GM21367 (cell line): ENCODE data around the gene TRIM52.
A peak's percentile ranks its signal among the peaks of the same experiment; 100 is the strongest.

Source experiments
- ATAC-seq: cut with Tn5 transposase; IDR thresholded peaks from one replicate; pipeline ENCODE4 v1.9.1; 2021; ENCODE audit not compliant: unreplicated experiment

TRIM52 gene

GRCh38 chr5:181233801-181234454 lies 27.0 kb downstream of the TRIM52 start:
- no peak for ATAC-seq

- no peak for ATAC-seq
Observed at GRCh38 chr5:181233088-181233800, 27.7 kb downstream of the TRIM52 start.

- ATAC-seq = no peak
Observed at GRCh38 chr5:181232593-181232992, 28.4 kb downstream of the TRIM52 start.

DNA sequence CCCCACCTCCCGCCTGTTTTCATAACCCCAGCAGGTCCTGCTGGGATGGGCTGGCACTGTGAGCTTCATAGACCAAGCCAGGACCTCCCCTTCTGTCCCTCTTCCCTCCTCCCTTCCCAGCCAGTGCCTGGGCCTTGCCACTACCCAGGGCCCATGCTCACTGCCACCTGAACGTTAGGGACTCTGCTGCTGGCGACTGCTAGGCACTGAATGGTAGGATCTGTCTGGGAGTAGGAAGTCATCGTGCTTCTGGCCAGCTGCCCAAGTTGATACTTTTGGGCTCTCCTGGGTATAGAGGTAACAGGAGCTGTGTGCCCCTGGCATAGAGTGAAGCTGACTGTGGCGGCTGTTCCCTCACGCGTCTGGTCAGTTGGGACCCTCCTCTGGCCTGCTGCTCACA lies 29.5 kb downstream of the TRIM52 start:
- no peak for ATAC-seq

GRCh38 chr5:181230551-181230950 lies 30.4 kb downstream of the TRIM52 start:
- no peak for ATAC-seq

- ATAC-seq = no peak
Observed at GRCh38 chr5:181229996-181230395, 30.9 kb downstream of the TRIM52 start.

- ATAC-seq = no peak
Observed at GRCh38 chr5:181224390-181225229, 36.3 kb downstream of the TRIM52 start.

DNA sequence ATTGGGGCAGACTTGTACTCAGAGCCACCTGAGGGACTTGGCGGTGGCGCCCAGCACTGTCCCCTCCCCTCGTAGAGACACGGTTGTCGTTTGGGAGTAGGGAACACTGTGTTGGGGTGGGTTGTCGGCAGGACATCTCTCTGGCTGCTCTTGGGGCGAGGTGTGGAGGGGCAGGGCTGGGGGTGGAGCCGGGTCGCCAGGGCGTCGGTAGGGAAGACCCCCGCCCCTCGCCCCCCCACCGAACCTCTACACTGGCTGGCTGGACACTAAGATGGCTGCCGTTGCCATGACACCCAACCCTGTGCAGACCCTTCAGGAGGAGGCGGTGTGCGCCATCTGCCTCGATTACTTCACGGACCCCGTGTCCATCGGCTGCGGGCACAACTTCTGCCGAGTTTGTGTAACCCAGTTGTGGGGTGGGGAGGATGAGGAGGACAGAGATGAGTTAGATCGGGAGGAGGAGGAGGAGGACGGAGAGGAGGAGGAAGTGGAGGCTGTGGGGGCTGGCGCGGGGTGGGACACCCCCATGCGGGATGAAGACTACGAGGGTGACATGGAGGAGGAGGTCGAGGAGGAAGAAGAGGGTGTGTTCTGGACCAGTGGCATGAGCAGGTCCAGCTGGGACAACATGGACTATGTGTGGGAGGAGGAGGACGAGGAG lies 37.1 kb downstream of the TRIM52 start:
- ATAC-seq = peak; percentile 3

DNA sequence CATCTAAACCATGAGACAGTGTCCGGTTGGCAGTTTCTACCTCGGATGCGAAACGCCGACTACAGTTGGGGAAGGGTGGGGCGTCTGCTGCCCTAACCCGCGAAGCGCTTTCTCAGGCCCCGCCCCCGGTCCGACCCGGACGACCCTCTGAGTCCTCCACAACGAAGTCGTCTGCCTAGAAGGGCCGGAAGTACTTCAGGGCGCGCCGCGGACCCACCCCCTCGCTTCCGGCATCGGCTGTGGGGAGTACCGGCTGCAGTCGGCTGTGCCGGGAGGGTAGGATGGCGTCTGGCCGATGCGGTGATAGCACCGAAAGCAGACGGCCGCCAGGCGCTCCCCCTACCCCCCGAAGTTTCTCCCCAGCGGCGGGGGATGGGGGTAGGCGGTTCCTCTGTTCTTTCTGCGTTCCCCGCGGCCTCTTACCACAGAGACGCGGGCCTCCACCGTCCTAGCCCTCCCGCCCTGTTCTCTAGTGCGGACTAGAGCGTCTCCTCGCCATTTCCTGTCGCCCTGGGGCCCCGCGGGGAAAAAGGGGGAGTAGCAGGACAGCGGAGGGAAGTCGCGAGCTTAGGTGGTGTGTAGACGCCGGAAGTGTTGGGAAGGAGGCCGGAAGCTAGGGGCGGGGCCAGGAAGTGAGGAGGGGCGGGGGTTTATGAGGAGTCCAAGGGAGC lies 37.8 kb downstream of the TRIM52 start, which contains the start of gene TRIM41:
Gene TRIM41 (plus strand): TSS at position 224 of the 671 bp plus-strand sequence. CDS start 719 bp downstream, outside the sequence.
- peak; percentile 57 for ATAC-seq

DNA sequence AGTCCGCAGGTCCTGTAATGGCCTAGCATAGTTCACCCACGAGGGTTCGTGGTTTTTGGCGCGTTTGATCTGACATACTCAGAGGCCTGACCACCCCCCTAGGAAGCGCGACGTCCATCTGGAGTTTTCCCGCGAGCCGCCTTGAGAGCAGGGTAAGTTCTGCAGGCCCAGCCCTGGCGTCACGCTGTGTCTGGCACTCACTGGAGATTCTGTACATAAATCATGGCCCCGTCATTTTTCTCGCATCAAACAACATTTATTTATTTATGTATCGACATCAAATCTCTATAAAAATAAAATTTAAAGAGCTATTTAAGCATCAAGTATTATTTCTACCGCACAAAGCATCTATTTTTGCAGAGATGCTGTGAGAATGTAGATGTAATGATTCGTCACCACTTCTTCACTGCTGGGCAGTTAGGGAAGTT lies 38.3 kb downstream of the TRIM52 start:
- no peak for ATAC-seq

GRCh38 chr5:181221792-181222629 lies 38.9 kb downstream of the TRIM52 start:
- ATAC-seq = peak; percentile 37

GRCh38 chr5:181221105-181221791 lies 39.7 kb downstream of the TRIM52 start:
- ATAC-seq = no peak

DNA sequence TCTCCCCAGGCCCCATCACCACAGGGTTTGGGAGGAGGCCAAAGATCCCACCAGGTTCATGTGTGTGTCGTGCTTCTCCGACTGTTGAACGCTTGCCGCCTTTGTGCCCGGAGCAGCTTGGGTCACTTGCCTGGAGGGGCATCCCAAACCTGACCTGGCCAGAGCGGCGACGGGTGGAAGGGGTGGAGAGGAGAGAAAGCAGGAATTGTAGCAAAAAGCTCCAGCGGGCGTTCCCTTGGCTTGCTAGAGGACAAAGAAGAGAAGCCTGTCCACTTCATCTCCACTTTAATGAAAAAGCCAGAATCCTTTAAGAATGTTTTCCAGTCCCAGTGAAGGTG lies 40.8 kb downstream of the TRIM52 start:
- no peak for ATAC-seq

- no peak for ATAC-seq
Observed at GRCh38 chr5:181219262-181220177, 41.4 kb downstream of the TRIM52 start.

DNA sequence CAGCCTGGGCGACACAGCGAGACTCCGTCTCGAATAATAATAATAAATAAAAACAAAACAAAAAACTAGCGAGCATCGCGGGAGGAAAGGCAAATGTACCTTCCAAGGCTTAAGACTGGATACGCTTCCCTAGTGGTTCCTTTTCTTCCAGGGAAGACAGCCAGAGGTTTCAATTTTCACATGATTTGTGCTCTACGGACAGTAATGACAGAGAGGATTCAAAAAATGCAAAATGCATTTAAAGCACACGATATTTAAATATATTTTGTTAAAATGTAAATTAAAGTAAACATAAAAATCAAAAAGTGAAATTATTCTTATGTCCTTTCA lies 42.2 kb downstream of the TRIM52 start:
- no peak for ATAC-seq

GRCh38 chr5:181217803-181218062 lies 43.2 kb downstream of the TRIM52 start:
- ATAC-seq = no peak

DNA sequence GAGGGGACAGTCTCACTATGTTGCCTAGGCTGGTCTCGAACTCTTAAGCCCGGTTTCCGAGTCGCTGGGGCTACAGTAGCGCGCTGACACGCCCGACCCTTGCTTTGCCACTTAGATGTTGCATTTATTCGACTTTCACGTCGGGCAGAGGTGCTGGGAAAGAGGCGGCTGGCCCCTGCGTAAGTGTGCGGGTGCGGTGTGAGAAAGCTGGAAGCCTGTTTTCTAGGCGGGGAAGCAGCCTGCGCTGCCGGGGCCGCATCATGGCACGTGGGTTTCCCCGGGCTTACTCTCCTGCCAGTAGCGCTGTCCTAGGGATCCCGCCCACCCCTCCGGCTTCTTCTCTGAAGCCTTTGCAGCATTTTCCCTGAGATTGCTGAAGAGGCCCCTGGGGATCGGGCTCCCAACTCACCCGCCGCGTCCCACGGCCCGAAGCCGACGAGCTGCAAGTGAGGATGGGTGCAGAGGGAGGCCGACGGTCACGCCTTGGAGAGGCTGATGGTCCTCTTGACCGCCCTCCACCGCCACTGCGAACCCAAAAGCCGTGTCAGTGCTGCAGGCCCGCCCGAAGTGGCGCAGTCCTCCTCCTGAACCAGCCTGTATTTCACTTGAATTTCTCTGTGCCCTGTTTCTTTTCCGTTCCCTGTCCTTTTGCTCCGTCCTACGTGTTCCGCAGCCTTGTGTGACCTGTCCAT lies 43.7 kb downstream of the TRIM52 start:
- ATAC-seq = no peak
